ENCODE results near the gene TFR2. TPM values are rescaled to one million over a fixed set of nuclear protein-coding genes. Genes with fewer than 3 reads are reported as not detected.

The TFR2 gene
- total and polyA plus RNA-seq, 2 of the 13 experiments (the other 11 are each of a cell fraction or from before 2014, with no cell fraction given) = 36.9 to 64.2 TPM

GRCh38 chr7:100609958-100610357 is 31.4 kb downstream of the TFR2 start:
- ChIA-PET POLR2A (interaction anchor here (1.2 to 3.5 kb wide), 4 partner anchors 24 to 181 kb away, joined by 3 to 61 read pairs (median 4); partner anchors contain the start of genes FBXO24, LRCH4, POP7 and ZCWPW1), CTCF (ENCODE audit: low intra/inter-chr PET ratio, low total read pairs) (no interaction called here)
- intact Hi-C loops (cut with micrococcal nuclease; ENCODE audit: unreplicated experiment) = loop anchor here (5.0 kb wide), 1 partner anchor 82 kb away; the partner anchor contains the start of gene GIGYF1
- no peaks in the 10 kb centered on the region for H3K36me3 ChIP-seq (replicated peaks in 1 of 2; ENCODE audit: control insufficient read depth in 1 of 2, insufficient read depth in 2 of 2, low read length in 2 of 2)
- H2AFZ ChIP-seq (ENCODE audit: low read length) = no peak overlapping the region
- WGBS (ENCODE audit: low lambda C conversion rate) = 84% methylated on average over 5 of the region's 5 CpGs
- H3K27me3 ChIP-seq (ENCODE audit: control insufficient read depth in 1 of 2, insufficient read depth in 2 of 2, low read length in 2 of 2) = no peaks in the 10 kb centered on the region
- no TSS peak for BruUV-seq (replicated peaks)
- no peaks in the 10 kb centered on the region for H3K9me3 ChIP-seq (ENCODE audit: low read length)
- no peak for DNase-seq (ENCODE audit: low spot score)
- no peaks in the 10 kb centered on the region for H4K20me1 ChIP-seq (ENCODE audit: insufficient read depth, low read length)
- no peak for FAIRE-seq
- H3K79me2 ChIP-seq (ENCODE audit: insufficient read depth, low read length) = no peaks in the 10 kb centered on the region
- 0 out of 2 replicates have a peak overlapping the region, but pooled peaks have one; percentile 62 for H3K4me2 ChIP-seq (ENCODE audit: low read depth, low read length)
- TF ChIP-seq ZNF512B (CRISPR knock-in tag; IDR thresholded peaks at IDR 0.05; ENCODE audit: borderline replicate concordance) (no peak), ZNF337 (CRISPR knock-in tag; IDR thresholded peaks at IDR 0.05; ENCODE audit: borderline replicate concordance, low read depth) (0 out of 2 replicates have a peak, but pooled peaks have one; percentile 1), ZNF24 (IDR thresholded peaks at IDR 0.05) (peak; percentile 85), HNF4A (CRISPR knock-in tag; IDR thresholded peaks at IDR 0.05) (0 out of 2 replicates have a peak, but pooled peaks have one; percentile 8)
- in situ Hi-C loops (cut with HindIII; ENCODE audit: extremely low pct_ligation_motif_present, low pct_unique_long_range_greater_than_20kb) = loop anchor here (5.0 kb wide), 1 partner anchor 82 kb away; the partner anchor contains the start of gene GIGYF1
- no peak overlapping the region for H3K9ac ChIP-seq (ENCODE audit: insufficient read depth, low read depth, low read length)
- no peak for ATAC-seq
- H3K27ac ChIP-seq (ENCODE audit: extremely low read length, insufficient read depth, low read length) = peak overlapping the region; percentile 47
- H3K4me3 ChIP-seq (replicated peaks in 1 of 3; ENCODE audit: insufficient read depth in 1 of 3, low read depth in 2 of 3, low read length in 3 of 3) = no peak overlapping the region
- peaks cover 29% of the 10 kb centered on the region for H3K4me1 ChIP-seq (ENCODE audit: insufficient read depth, low read length)

GRCh38 chr7:100607111-100607510 is 34.2 kb downstream of the TFR2 start:
- ChIA-PET POLR2A (interaction anchor here (1.6 kb wide), 1 partner anchor 21 kb away, joined by 6 read pairs; the partner anchor contains the start of genes FBXO24 and LRCH4), CTCF (ENCODE audit: low intra/inter-chr PET ratio, low total read pairs) (no interaction called here)
- in situ Hi-C loops (cut with HindIII; ENCODE audit: extremely low pct_ligation_motif_present, low pct_unique_long_range_greater_than_20kb) (no loop called here), intact Hi-C loops (cut with micrococcal nuclease; ENCODE audit: unreplicated experiment) (no loop called here)
- Histone ChIP-seq H3K27ac (ENCODE audit: extremely low read length, insufficient read depth, low read length) (no peak overlapping the region), H3K36me3 (replicated peaks in 1 of 2; ENCODE audit: control insufficient read depth in 1 of 2, insufficient read depth in 2 of 2, low read length in 2 of 2) (no peaks in the 10 kb centered on the region), H3K79me2 (ENCODE audit: insufficient read depth, low read length) (no peaks in the 10 kb centered on the region), H3K9ac (ENCODE audit: insufficient read depth, low read depth, low read length) (no peak overlapping the region), H3K4me1 (ENCODE audit: insufficient read depth, low read length) (peaks cover 33% of the 10 kb centered on the region), H2AFZ (ENCODE audit: low read length) (no peak overlapping the region), H3K27me3 (ENCODE audit: control insufficient read depth in 1 of 2, insufficient read depth in 2 of 2, low read length in 2 of 2) (no peaks in the 10 kb centered on the region), H3K9me3 (ENCODE audit: low read length) (no peaks in the 10 kb centered on the region), H3K4me3 (replicated peaks in 1 of 3; ENCODE audit: insufficient read depth in 1 of 3, low read depth in 2 of 3, low read length in 3 of 3) (no peak overlapping the region), H4K20me1 (ENCODE audit: insufficient read depth, low read length) (no peaks in the 10 kb centered on the region), H3K4me2 (ENCODE audit: low read depth, low read length) (no peak overlapping the region)
- no TSS peak for BruUV-seq (replicated peaks)
- FAIRE-seq (no peak), ATAC-seq (no peak), DNase-seq (ENCODE audit: low spot score) (no peak)
- 78% methylated on average over 6 of the region's 8 CpGs for WGBS (ENCODE audit: low lambda C conversion rate)
- TF ChIP-seq ZBTB10 (CRISPR knock-in tag; IDR thresholded peaks at IDR 0.05; ENCODE audit: borderline replicate concordance) = no peak
- no peak for TF ChIP-seq ZNF3 (CRISPR knock-in tag; IDR thresholded peaks at IDR 0.05)
- TF ChIP-seq MZF1 (CRISPR knock-in tag; IDR thresholded peaks at IDR 0.05; ENCODE audit: borderline replicate concordance) = no peak
- TF ChIP-seq IRX3 (CRISPR knock-in tag; IDR thresholded peaks at IDR 0.05; ENCODE audit: borderline replicate concordance, low read depth) = no peak
- no peak for TF ChIP-seq SMAD1 (CRISPR knock-in tag; IDR thresholded peaks at IDR 0.05; ENCODE audit: borderline replicate concordance, low read depth)
- no peak for TF ChIP-seq BRD4 (CRISPR knock-in tag; IDR thresholded peaks at IDR 0.05)
- peak; percentile 58; the same call in 1 of the 2 replicates for TF ChIP-seq ZNF263 (CRISPR knock-in tag; IDR thresholded peaks at IDR 0.05)
